Measurements from ENCODE around the gene TBC1D22A.

DNA sequence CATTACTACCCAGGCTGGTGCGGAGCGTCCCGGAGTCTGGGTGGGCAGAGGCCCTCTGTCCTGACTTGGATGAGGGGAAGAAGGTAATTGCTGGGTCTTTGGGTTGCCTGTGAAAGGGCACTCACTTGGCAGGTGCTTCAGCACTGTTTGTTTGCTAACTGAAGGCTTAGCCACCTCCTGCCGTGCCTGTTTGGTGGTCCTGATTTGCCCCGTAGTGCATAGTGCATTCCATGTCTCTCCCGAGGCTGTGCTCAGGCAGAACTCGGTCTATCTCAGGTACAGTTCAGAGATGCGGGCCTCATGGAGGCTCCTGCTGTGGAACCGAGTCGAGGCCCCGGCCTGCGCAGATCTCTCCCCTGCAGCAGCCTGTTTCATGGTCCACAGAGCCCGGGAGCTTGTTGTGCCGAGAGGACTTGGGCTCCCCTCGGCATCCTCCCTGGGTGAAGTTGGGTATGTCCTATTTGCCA lies 146.2 kb downstream of the TBC1D22A start:
- TF ChIP-seq, protein P1, sequence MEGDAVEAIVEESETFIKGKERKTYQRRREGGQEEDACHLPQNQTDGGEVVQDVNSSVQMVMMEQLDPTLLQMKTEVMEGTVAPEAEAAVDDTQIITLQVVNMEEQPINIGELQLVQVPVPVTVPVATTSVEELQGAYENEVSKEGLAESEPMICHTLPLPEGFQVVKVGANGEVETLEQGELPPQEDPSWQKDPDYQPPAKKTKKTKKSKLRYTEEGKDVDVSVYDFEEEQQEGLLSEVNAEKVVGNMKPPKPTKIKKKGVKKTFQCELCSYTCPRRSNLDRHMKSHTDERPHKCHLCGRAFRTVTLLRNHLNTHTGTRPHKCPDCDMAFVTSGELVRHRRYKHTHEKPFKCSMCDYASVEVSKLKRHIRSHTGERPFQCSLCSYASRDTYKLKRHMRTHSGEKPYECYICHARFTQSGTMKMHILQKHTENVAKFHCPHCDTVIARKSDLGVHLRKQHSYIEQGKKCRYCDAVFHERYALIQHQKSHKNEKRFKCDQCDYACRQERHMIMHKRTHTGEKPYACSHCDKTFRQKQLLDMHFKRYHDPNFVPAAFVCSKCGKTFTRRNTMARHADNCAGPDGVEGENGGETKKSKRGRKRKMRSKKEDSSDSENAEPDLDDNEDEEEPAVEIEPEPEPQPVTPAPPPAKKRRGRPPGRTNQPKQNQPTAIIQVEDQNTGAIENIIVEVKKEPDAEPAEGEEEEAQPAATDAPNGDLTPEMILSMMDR (IDR thresholded peaks at IDR 0.05): no peak
- no peak for TF ChIP-seq POLR2AphosphoS5 (IDR thresholded peaks at IDR 0.05)
- no peak for TF ChIP-seq EP300 (IDR thresholded peaks at IDR 0.05)
- TF ChIP-seq POLR2A (IDR thresholded peaks at IDR 0.05): no peak

Data from upper lobe of left lung (tissue), 4 donors.